Mesodermal cell (in vitro differentiated cells): Measurements from ENCODE around the gene NRP2.
A peak's percentile ranks its signal among the peaks of the same experiment; 100 is the strongest.

ENCODE experiments used
- H3K27ac ChIP-seq: 2 replicates; pipeline ENCODE4 v1.7.0; 2013; ENCODE audit warnings: mild to moderate bottlenecking, low read depth, low read length, moderate library complexity; ENCODE audit not compliant: severe bottlenecking
- H3K36me3 ChIP-seq: 2 replicates; pipeline ENCODE4 v1.7.1; 2013; ENCODE audit warnings: mild to moderate bottlenecking, low read length, moderate library complexity; ENCODE audit not compliant: control insufficient read depth, insufficient read depth
- H3K4me1 ChIP-seq: one replicate; pipeline ENCODE4 v1.7.1; 2013; ENCODE audit warnings: mild to moderate bottlenecking, low read length; ENCODE audit not compliant: insufficient read depth, control insufficient read depth, poor library complexity, severe bottlenecking
- H3K4me3 ChIP-seq: 2 replicates; pipeline ENCODE4 v1.7.0; 2013; ENCODE audit warnings: low read length, control low read depth, mild to moderate bottlenecking; ENCODE audit not compliant: insufficient read depth, poor library complexity, severe bottlenecking; ENCODE audit errors: extremely low read depth
- H3K9me3 ChIP-seq: 2 replicates; pipeline ENCODE4 v1.7.1; 2013; ENCODE audit warnings: mild to moderate bottlenecking, low read length, moderate library complexity; ENCODE audit not compliant: control insufficient read depth
- WGBS, 2 experiments: methylation state at CpG; one replicate each; pipeline ENCODE4 v1.1.5; 2013; ENCODE audit warnings: missing lambda C conversion rate in 2 of 2; ENCODE audit not compliant: insufficient coverage in 2 of 2; 5-methylcytosine and 5-hydroxymethylcytosine counted together

NRP2 gene

DNA sequence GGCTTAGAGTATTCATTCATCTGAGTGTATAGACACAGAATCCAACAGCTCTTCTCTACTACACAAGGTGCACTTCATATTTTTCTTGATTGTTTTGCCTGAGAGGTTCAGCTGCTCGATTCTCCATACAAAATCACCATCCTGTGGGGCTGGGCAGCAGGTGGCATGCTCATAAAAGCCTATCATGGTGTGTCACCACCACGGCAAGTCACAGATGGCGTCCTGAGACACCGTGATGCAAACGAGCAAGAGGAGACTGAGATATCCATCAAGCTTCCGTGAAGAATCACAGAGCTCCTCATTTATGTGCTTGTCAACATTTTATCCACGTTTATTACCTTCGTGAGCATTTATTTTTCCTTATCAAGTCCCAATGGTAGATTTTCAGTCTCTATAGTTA lies 22.4 kb upstream of the NRP2 start:
- Histone ChIP-seq H3K4me3 (no peak overlapping the region), H3K36me3 (no peaks in the 10 kb centered on the region), H3K4me1 (peaks cover 29% of the 10 kb centered on the region), H3K9me3 (no peaks in the 10 kb centered on the region), H3K27ac (peak overlapping the region; percentile 79)
- WGBS, 2 experiments: 93 to 97% methylated on average over 5 to 7 of the region's 8 CpGs

DNA sequence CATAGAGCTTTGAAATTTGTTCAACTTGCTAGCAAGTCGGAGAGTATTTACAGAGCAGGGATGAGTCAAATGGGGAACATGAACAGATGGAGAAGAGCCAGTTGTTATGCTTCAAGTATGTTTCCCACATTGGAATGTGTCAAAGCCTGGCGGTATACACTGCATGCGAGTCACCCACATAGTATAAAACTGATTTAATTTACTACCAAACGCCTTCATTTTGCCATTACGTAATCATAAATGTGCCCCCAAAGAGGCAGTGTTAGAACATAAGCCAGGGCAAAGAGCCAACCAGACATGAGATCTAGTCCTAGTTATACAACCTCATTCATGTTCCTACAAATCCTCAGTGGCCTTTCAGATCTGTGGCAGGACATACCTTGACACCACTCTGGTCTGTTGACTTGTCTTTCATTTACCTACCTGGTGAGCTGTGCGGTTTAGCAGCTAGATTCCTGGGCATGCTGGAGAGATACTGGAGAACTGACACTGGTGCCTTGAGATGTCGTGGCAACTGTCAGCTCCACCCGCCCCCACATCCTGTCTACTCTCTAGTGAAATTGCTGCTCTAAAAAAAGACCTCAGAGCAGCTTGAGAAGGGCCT lies 21.7 kb upstream of the NRP2 start:
- peak overlapping the region; percentile 79 for H3K27ac ChIP-seq
- no peaks in the 10 kb centered on the region for H3K9me3 ChIP-seq
- no peak overlapping the region for H3K4me3 ChIP-seq
- H3K4me1 ChIP-seq: peaks cover 23% of the 10 kb centered on the region
- WGBS, 2 experiments: 82 to 84% methylated on average over 6 to 7 of the region's 8 CpGs
- no peaks in the 10 kb centered on the region for H3K36me3 ChIP-seq

DNA sequence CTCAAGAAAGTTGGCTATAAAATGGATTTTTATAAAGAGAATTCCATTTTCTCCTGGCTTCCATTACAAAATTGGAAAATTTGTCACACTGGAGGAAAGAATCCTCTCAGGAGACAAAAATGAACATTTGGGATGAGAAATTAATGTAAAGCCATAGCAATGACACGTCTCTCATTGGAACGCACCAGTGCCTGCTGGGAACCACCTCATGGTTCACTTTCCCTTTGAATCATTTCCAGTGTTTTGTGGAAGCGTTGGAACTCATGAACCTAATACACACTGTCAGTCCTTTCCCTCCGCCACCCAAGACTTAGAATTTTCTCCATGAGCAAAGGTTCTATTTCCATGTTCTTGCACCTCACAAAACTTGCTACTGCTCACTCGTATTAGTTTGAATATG lies 21.0 kb upstream of the NRP2 start:
- H3K27ac ChIP-seq: peak overlapping the region; percentile 79
- H3K36me3 ChIP-seq: no peaks in the 10 kb centered on the region
- no peaks in the 10 kb centered on the region for H3K9me3 ChIP-seq
- WGBS, 2 experiments: 96 to 100% methylated on average over 4 of the region's 5 CpGs
- no peak overlapping the region for H3K4me3 ChIP-seq
- peaks cover 17% of the 10 kb centered on the region for H3K4me1 ChIP-seq

DNA sequence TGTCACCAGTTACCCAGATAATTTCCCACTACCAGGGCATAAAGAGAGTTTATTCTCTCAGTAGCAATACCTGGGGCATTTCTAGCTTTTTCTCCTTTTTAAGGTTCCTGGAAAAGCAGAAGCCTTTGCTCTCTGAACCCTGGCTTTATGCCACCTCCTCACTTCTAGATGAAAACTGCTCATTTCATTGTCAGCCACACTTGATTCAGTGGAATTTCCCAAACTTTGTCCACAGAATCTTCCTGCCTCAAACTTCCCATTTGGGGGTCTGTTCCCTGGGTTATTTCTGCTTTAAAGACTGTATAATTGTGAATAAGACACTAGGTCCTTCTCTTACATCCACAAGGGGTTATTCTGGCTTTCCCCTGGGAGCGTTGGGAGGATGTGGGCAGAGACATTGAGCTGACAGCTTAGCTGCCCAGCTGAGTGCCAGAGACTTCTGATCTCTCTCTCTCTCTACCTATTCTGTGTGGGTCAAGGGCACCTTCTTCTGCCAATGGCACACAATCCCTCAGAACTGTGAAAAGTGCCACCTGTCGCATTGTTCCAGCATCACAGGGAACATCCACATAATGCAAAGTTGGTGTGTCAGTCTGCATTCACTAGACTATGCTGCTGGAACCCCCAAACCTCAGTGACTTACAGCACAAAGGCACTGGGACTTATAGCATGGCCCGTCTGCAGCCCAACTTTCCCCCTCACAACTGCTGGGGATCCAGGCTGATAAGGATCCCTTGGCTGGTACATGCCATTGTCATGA lies 19.9 kb upstream of the NRP2 start:
- peaks cover 13% of the 10 kb centered on the region for H3K4me1 ChIP-seq
- no peak overlapping the region for H3K4me3 ChIP-seq
- no peaks in the 10 kb centered on the region for H3K9me3 ChIP-seq
- no peak overlapping the region for H3K27ac ChIP-seq
- 96 to 97% methylated on average over 3 of the region's 3 CpGs for WGBS, 2 experiments
- H3K36me3 ChIP-seq: no peaks in the 10 kb centered on the region

DNA sequence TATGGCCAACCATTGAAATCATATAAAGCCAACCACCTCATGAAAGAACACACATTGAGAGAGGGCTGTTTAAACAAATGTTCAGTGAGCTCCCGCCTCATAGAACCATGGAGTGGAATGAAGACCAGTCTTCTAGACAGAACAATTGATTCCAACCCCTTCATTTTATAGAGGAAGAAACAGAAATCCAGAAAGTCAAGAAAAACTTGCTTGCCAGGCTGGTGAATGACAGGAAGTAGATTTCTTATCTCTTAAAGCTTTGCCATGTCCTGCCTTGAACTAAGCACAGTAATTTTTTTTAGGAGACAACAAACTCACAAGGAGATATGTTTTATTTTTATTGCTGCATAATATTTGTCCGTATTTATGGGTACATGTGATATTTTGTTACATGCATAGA lies 16.5 kb upstream of the NRP2 start:
- H3K36me3 ChIP-seq: no peaks in the 10 kb centered on the region
- no peak overlapping the region for H3K4me3 ChIP-seq
- peaks cover 10% of the 10 kb centered on the region for H3K4me1 ChIP-seq
- H3K27ac ChIP-seq: no peak overlapping the region
- WGBS, 2 experiments: 100% methylated on average over 1 of the region's 2 CpGs; no CpG with 5 or more reads in 1 of the 2 experiments
- H3K9me3 ChIP-seq: no peaks in the 10 kb centered on the region

DNA sequence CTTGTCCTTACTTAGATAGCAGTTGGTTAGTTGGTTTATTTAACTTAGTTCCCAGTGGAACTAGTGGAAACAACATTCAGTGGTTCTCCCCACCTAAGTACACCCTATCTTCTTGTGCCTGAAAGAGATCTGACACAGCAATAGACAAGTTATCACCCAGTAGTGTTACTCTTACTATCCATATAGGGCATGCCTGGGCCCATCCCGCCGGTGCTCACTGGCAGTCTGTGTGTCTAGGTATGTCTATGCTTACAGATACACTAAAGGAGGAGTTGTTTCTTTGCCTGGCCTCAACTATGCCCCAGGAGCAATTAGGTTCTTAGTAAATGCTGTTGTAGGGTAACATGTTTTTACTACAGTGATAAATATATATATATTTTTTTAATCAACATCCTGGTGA lies 12.0 kb upstream of the NRP2 start:
- no peak overlapping the region for H3K27ac ChIP-seq
- H3K9me3 ChIP-seq: no peaks in the 10 kb centered on the region
- WGBS, 2 experiments: no CpG with 5 or more reads among the region's 2 CpGs
- H3K4me3 ChIP-seq: no peak overlapping the region
- H3K36me3 ChIP-seq: no peaks in the 10 kb centered on the region
- H3K4me1 ChIP-seq: peaks cover 17% of the 10 kb centered on the region

DNA sequence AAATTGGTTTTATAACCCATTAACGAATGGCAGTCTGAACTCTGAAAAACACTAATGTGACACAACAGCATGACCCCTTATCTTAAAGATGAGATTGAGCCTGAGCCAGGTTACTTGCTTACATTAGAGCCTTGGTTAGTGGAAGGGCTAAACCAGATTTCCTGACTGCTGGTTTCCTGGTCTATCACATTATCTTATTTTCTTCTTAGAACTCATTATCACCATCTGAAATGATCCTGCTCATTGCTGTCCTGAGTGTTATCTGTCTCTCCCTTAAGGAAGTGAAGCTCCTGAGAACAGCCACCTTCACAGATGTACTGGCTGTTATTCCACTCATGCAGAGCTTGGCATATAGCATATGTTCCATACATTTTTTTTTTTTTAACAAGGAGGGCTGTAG lies 9.0 kb upstream of the NRP2 start:
- WGBS, 2 experiments: 83 to 86% methylated on average over 1 of the region's 1 CpG
- Histone ChIP-seq H3K27ac (no peak overlapping the region), H3K4me3 (no peak overlapping the region), H3K4me1 (peaks cover 17% of the 10 kb centered on the region), H3K36me3 (no peaks in the 10 kb centered on the region), H3K9me3 (no peaks in the 10 kb centered on the region)

DNA sequence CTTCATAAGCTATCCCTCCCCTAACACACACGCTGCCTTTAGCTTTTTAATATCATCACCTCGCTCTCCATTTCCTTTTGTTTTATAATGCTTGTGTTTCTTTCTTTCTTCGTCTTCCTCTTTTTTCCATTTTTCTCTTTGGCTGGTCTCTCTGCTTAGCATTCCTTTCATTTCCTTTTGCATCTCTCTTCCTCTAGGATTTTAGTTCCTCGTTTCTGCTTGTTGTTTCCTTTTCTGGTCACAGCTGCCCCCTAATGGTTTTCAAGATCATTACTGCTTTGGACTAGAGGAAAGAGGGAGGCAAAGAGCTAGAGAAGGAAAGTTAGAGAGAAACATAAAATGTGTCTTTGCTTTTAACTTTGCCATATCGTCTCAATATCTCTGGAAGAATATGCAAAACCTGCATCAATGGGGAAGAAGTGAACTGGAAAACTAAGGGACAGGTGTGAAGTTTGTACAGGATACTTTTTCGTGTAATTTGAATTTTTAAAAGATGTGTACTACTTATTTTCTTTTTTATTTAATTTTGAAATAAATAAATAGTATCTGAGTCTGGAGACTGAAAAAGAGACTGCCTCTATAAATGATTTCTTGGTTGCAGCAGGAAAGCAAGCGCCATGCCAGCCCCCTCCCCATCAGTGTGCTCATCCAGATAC lies 6.3 kb upstream of the NRP2 start:
- H3K4me3 ChIP-seq: no peak overlapping the region
- no peaks in the 10 kb centered on the region for H3K36me3 ChIP-seq
- H3K9me3 ChIP-seq: no peaks in the 10 kb centered on the region
- peaks cover 23% of the 10 kb centered on the region for H3K4me1 ChIP-seq
- 8% methylated on average over 4 of the region's 7 CpGs; no CpG with 5 or more reads in 1 of the 2 experiments for WGBS, 2 experiments
- no peak overlapping the region for H3K27ac ChIP-seq

DNA sequence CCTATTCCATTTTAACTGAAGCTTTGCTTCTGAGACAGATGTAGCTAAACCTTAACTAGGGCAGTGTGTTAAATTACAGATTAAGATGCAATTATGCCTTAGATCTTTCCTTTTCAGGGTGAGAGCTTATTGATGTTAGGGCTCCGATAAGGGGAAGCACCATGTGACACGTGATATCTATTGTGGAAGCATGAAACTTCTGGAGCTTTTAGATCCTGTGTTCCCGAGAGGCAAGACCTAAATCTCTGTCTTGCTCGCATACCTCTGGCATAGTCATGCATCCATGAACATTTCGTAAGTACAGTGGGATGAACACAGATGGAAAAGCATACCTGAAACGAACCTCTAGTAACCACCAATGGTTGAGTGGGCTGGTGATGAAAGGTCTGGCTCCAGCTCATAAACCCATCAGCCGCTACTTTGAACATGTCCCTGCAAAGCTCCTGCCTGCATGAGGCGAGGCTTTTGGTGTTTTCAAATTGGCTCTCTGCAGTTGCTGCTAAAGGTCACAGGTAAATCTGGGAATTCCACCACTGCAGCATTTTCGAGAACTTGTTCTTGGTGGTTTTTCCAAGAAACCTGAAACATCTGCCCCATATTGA lies 3.7 kb upstream of the NRP2 start:
- Histone ChIP-seq H3K4me1 (peaks cover 17% of the 10 kb centered on the region), H3K27ac (no peak overlapping the region), H3K4me3 (no peak overlapping the region), H3K36me3 (no peaks in the 10 kb centered on the region), H3K9me3 (no peaks in the 10 kb centered on the region)
- WGBS, 2 experiments: 94 to 100% methylated on average over 8 to 9 of the region's 9 CpGs

DNA sequence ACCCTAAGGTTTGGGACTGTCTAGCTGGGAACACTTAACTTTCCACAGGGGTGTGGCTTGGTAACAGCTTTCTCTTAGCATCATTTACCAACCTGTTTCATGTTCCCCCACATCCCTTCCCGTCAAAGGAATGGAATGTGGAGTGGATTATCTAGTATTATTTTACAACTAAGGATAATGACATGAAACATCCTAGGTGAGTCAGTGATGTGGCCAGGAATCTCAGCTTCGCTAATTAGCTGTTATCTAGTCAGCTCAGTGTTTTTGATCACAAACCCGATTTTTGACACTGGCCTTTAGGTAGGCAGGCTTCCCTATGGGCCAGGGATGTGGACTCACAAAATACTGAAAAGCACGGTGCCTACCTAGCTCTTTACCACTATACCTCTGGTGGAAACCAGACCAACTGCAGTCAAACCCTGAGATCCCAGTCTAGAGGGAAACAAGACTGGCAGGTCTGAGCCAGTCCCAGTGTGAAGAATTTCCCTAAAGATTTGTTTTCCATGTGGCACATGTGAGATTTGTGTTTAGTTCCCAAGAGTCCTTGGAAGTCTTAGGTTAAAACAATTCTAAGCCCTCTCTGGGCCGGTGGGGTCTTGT lies 2.8 kb upstream of the NRP2 start:
- Histone ChIP-seq H3K4me3 (no peak overlapping the region), H3K9me3 (no peaks in the 10 kb centered on the region), H3K36me3 (peaks cover 2% of the 10 kb centered on the region), H3K27ac (no peak overlapping the region), H3K4me1 (peaks cover 17% of the 10 kb centered on the region)
- 72 to 86% methylated on average over 3 to 4 of the region's 5 CpGs for WGBS, 2 experiments
